ENCODE results near the gene POPDC2.

POPDC2 gene

GRCh38 chr3:119669906-119670570, 9.6 kb upstream of the POPDC2 start:
- no peak for DNase-seq (ENCODE audit: low read depth)

- no peak for DNase-seq (ENCODE audit: low read depth)
Measured at GRCh38 chr3:119665954-119666559, 5.7 kb upstream of the POPDC2 start.

GRCh38 chr3:119664850-119665379, 4.5 kb upstream of the POPDC2 start:
- no peak for DNase-seq (ENCODE audit: low read depth)

GRCh38 chr3:119664370-119664769, 4.0 kb upstream of the POPDC2 start:
- DNase-seq (ENCODE audit: low read depth): no peak

- no peak for DNase-seq (ENCODE audit: low read depth)
Measured at GRCh38 chr3:119663885-119664284, 3.5 kb upstream of the POPDC2 start.

- DNase-seq (ENCODE audit: low read depth): no peak
Measured at GRCh38 chr3:119662604-119663373, 2.4 kb upstream of the POPDC2 start.

GRCh38 chr3:119659606-119660291, 640 bp downstream of the POPDC2 start:
- no peak for DNase-seq (ENCODE audit: low read depth)

GRCh38 chr3:119658994-119659393, 1.4 kb downstream of the POPDC2 start:
- DNase-seq (ENCODE audit: low read depth): no peak

- DNase-seq (ENCODE audit: low read depth): no peak
Measured at GRCh38 chr3:119657887-119658702, 2.3 kb downstream of the POPDC2 start.

GRCh38 chr3:119653876-119654275, 6.5 kb downstream of the POPDC2 start:
- DNase-seq (ENCODE audit: low read depth): no peak

GRCh38 chr3:119652306-119653033, 7.9 kb downstream of the POPDC2 start:
- DNase-seq (ENCODE audit: low read depth): no peak

GRCh38 chr3:119649761-119650160, 10.6 kb downstream of the POPDC2 start:
- no peak for DNase-seq (ENCODE audit: low read depth)

GRCh38 chr3:119647843-119648575, 12.4 kb downstream of the POPDC2 start:
- DNase-seq (ENCODE audit: low read depth): no peak

GRCh38 chr3:119647171-119647570, 13.2 kb downstream of the POPDC2 start:
- no peak for DNase-seq (ENCODE audit: low read depth)

- no peak for DNase-seq (ENCODE audit: low read depth)
Measured at GRCh38 chr3:119645813-119646212, 14.6 kb downstream of the POPDC2 start.

- no peak for DNase-seq (ENCODE audit: low read depth)
Measured at GRCh38 chr3:119644481-119644880, 15.9 kb downstream of the POPDC2 start.

- DNase-seq (ENCODE audit: low read depth): no peak
Measured at GRCh38 chr3:119643528-119643927, 16.9 kb downstream of the POPDC2 start.

GRCh38 chr3:119642746-119643473, 17.5 kb downstream of the POPDC2 start:
- no peak for DNase-seq (ENCODE audit: low read depth)

- no peak for DNase-seq (ENCODE audit: low read depth)
Measured at GRCh38 chr3:119641416-119641815, 19.0 kb downstream of the POPDC2 start.

Data from stimulated activated CD8-positive, alpha-beta memory T cell treated with anti-CD3 and anti-CD28 coated beads, Interleukin-15, amount 100 ng/mL, for 24 hours (primary cell).